Testis (tissue), 2 donors: ENCODE results near the gene STK24.

Experiments
- POLR2A ChIP-seq: fragments of 450-650 bp; IDR thresholded peaks from one replicate; pipeline ENCODE4 v1.6.1; 2017; ENCODE audit warnings: antibody characterized with exemption, mild to moderate bottlenecking, moderate library complexity
- TF ChIP-seq, protein P1 (sequence below), 3 experiments: fragments of 450-650 bp in 2 of 3; fragments of 200-600 bp in 1 of 3; sonication (generic) in 1 of 3; IDR thresholded peaks; one replicate each; pipeline ENCODE4 v1.5.1; 2016 to 2019; ENCODE audit warnings: antibody characterized with exemption in 3 of 3, mild to moderate bottlenecking in 2 of 3, moderate library complexity in 1 of 3

- TF ChIP-seq, protein P1, sequence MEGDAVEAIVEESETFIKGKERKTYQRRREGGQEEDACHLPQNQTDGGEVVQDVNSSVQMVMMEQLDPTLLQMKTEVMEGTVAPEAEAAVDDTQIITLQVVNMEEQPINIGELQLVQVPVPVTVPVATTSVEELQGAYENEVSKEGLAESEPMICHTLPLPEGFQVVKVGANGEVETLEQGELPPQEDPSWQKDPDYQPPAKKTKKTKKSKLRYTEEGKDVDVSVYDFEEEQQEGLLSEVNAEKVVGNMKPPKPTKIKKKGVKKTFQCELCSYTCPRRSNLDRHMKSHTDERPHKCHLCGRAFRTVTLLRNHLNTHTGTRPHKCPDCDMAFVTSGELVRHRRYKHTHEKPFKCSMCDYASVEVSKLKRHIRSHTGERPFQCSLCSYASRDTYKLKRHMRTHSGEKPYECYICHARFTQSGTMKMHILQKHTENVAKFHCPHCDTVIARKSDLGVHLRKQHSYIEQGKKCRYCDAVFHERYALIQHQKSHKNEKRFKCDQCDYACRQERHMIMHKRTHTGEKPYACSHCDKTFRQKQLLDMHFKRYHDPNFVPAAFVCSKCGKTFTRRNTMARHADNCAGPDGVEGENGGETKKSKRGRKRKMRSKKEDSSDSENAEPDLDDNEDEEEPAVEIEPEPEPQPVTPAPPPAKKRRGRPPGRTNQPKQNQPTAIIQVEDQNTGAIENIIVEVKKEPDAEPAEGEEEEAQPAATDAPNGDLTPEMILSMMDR (IDR thresholded peaks at IDR 0.05), result no peak
- no peak for TF ChIP-seq POLR2A
Observed at GRCh38 chr13:98543378-98544103, 33.4 kb downstream of the STK24 start.
